Upper lobe of right lung (tissue), 1 donor: ENCODE measurements around the gene AR. TPM values are rescaled to one million over a fixed set of nuclear protein-coding genes. Genes with fewer than 3 reads are reported as not detected.

Experiments used
- ATAC-seq: fragments of 200-7000 bp; cut with Tn5 transposase; one replicate; pipeline ENCODE4 v1.9.1; 2020; ENCODE audit warnings: mild to moderate bottlenecking, moderate library complexity
- DNase-seq: peaks from one replicate; pipeline ENCODE4 v3.0.0-alpha.2; 2020
- H3K27ac ChIP-seq: fragments of 200-600 bp; one replicate; pipeline ENCODE4 v1.8.0; 2022
- H3K27me3 ChIP-seq: fragments of 200-600 bp; one replicate; pipeline ENCODE4 v1.8.0; 2022; ENCODE audit warnings: mild to moderate bottlenecking
- H3K36me3 ChIP-seq: fragments of 200-600 bp; one replicate; pipeline ENCODE4 v1.8.0; 2022
- H3K4me1 ChIP-seq: fragments of 200-600 bp; one replicate; pipeline ENCODE4 v1.8.0; 2022
- H3K4me3 ChIP-seq: fragments of 200-600 bp; one replicate; pipeline ENCODE4 v1.8.0; 2022; ENCODE audit warnings: mild to moderate bottlenecking
- H3K9me3 ChIP-seq: fragments of 200-600 bp; one replicate; pipeline ENCODE4 v1.8.0; 2022
- intact Hi-C: fragments of 100-400 bp; cut with DNase I; formaldehyde crosslinking; loops from one replicate; pipeline ENCODE4 v1.11.0; 2022
- total RNA-seq: library from RNA; stranded (reverse); fragmentation: NEBNext Ultra II Directional; extraction: Animal tissue kit (Norgen Biotek cat#: 25700); gene quantifications from one replicate; pipeline ENCODE4 v1.2.1, GENCODE V29; 2021
- TF ChIP-seq, protein P1 (sequence below): fragments of 200-600 bp; IDR thresholded peaks from one replicate; pipeline ENCODE4 v1.8.0; 2022; ENCODE audit warnings: antibody characterized with exemption
- donor health status: DM: no; HTN: yes; CAD: no; lungs with severe emphysema.

AR gene
- total RNA-seq, 1 donor from 2014 or later, result 5.3 TPM

GRCh38 chrX:67523002-67523681, 20.7 kb upstream of the AR start:
- DNase-seq, result no peak
- H3K9me3 ChIP-seq, result no peaks in the 10 kb centered on the region
- ATAC-seq, result no peak
- TF ChIP-seq, protein P1, sequence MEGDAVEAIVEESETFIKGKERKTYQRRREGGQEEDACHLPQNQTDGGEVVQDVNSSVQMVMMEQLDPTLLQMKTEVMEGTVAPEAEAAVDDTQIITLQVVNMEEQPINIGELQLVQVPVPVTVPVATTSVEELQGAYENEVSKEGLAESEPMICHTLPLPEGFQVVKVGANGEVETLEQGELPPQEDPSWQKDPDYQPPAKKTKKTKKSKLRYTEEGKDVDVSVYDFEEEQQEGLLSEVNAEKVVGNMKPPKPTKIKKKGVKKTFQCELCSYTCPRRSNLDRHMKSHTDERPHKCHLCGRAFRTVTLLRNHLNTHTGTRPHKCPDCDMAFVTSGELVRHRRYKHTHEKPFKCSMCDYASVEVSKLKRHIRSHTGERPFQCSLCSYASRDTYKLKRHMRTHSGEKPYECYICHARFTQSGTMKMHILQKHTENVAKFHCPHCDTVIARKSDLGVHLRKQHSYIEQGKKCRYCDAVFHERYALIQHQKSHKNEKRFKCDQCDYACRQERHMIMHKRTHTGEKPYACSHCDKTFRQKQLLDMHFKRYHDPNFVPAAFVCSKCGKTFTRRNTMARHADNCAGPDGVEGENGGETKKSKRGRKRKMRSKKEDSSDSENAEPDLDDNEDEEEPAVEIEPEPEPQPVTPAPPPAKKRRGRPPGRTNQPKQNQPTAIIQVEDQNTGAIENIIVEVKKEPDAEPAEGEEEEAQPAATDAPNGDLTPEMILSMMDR, result no peak
- H3K4me3 ChIP-seq, result no peak overlapping the region
- H3K4me1 ChIP-seq, result no peaks in the 10 kb centered on the region
- H3K27ac ChIP-seq, result no peak overlapping the region
- H3K27me3 ChIP-seq, result no peaks in the 10 kb centered on the region
- no peaks in the 10 kb centered on the region for H3K36me3 ChIP-seq
- intact Hi-C loops, result no loop called here

DNA sequence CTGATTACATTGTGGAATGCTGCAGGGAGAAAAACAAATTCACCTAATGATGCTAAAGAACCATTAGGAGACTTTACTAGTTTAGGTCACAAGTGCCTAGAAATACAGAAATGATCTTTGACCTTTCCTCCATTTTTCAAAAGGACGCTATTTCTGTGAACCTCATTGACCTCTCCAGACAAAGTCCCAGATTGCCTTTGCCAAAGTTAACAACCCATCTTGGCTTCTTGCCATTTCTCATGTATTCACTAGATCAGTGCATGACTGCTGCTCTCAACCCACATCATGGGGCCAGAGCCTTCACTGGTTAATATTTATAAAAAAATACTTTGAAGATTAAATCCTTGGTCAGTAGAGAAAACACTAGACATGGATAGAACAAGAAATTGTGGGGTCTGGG, 19.9 kb upstream of the AR start:
- no peak for ATAC-seq

DNA sequence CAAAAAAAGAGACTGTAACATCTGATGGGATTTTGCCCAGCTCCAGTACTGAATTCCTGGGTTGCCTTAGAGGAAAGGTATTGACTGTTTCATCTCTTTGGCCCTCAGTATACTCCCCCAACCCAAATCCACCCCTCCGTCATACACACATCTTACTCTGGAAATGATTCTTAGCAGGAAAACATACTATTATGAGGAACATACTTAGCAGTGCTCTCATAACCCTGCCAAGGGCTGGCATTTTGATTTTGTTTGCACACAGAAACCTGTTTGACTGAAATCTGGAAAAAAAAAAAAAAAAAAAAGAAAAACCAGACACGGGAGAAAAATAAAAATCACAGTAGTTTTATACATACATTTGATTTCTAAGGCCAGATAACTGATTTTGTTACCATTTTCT, 19.4 kb upstream of the AR start:
- no peaks in the 10 kb centered on the region for H3K36me3 ChIP-seq
- no peak for DNase-seq
- H3K4me1 ChIP-seq, result no peaks in the 10 kb centered on the region
- no peaks in the 10 kb centered on the region for H3K27me3 ChIP-seq
- no peak for ATAC-seq
- no peaks in the 10 kb centered on the region for H3K9me3 ChIP-seq
- TF ChIP-seq, protein P1, result no peak
- no peak overlapping the region for H3K4me3 ChIP-seq
- intact Hi-C loops, result no loop called here
- H3K27ac ChIP-seq, result no peak overlapping the region

More for the DNA sequence above, 19.9 kb upstream of the AR start:
- Histone ChIP-seq H3K9me3 (no peaks in the 10 kb centered on the region), H3K27ac (no peak overlapping the region), H3K36me3 (no peaks in the 10 kb centered on the region), H3K27me3 (no peaks in the 10 kb centered on the region), H3K4me3 (no peak overlapping the region), H3K4me1 (no peaks in the 10 kb centered on the region)
- intact Hi-C loops, result no loop called here
- TF ChIP-seq, protein P1, result no peak
- DNase-seq, result no peak

DNA sequence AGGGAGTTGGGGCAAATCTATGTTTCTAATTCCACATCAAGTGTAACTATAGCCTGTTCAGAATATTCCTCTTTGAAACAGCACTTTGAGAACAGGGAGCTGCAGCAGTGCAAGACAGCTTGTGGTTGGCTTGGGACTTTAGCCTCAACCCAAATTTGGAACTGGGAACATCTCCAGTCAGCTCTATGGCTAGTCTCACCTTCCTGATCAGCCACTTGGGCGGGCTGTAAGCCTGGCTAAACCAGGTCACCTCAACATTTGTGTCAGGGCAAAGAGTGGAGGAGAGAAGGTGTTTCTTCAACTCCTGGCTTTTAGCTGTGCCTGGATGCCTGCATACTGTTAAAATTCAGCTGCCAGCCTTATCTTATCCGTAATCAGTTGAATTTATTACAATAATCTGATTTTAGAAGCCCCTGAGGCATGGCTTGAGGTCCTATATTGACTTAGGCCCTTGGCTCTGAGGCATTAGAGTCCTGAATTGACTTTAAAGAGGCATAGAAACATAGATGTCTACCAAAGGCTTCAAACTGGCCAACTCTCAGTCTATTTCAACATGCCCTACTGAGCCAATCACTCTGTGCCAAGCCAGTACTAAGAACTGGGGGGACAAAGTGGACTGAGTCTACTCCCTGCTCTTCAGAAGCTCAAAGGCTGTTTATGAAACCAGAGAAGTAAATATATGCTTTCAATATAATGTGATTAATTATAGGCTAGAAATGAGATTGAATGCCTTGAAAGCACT, 18.7 kb upstream of the AR start:
- Histone ChIP-seq H3K27me3 (no peaks in the 10 kb centered on the region), H3K4me3 (no peak overlapping the region), H3K9me3 (no peaks in the 10 kb centered on the region), H3K27ac (no peak overlapping the region), H3K36me3 (no peaks in the 10 kb centered on the region), H3K4me1 (no peaks in the 10 kb centered on the region)
- DNase-seq (no peak), ATAC-seq (no peak)
- intact Hi-C loops, result no loop called here
- TF ChIP-seq, protein P1, result no peak

DNA sequence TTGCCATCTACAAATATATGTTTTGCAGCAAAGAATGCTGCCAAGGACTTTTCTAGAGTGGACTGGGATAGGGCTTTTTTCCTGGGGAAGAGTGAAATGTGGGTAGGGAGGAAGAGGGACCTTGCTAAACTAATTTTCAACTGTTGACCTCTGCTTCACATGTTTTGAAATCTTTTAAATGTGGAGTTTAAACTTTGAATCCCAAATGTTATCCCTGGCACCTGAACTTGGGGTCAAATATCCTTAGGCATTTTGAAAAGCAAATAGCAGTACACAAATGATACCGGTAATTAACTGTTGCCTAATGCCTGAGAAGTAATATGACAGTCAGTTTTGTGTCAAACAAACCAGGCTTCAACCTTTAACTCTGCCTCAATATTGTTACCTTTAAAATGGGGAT, 7.3 kb upstream of the AR start:
- no peak overlapping the region for H3K4me3 ChIP-seq
- DNase-seq (no peak), ATAC-seq (no peak)
- no peaks in the 10 kb centered on the region for H3K9me3 ChIP-seq
- H3K27ac ChIP-seq, result no peak overlapping the region
- no peaks in the 10 kb centered on the region for H3K36me3 ChIP-seq
- no peaks in the 10 kb centered on the region for H3K27me3 ChIP-seq
- no peaks in the 10 kb centered on the region for H3K4me1 ChIP-seq
- TF ChIP-seq, protein P1, result no peak
- intact Hi-C loops, result no loop called here
